ENCODE data around the gene GRIP1.

The GRIP1 gene

DNA sequence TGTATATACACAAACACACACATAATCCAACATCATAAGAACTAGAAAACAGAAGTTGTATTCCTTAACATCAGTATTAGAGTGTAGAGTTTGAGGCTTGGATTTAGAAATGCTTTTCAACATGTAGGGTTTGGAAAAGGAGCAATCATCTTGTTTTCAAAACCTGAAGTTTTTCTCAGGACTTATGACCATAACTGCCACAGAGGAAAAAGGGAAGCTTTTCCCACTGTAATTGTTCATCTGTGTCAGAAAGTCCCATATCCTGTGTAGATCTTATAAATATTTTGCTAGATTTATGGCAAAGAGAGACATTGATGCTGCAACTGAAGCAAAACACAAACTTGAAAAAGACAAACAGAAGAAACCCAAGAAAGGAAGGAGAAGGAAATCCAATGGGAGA is 115.7 kb downstream of the GRIP1 start:
- Histone ChIP-seq H3K4me2 (ENCODE audit: low read depth, low read length) (no peak overlapping the region), H3K27me3 (replicated peaks; ENCODE audit: insufficient read depth, low read length) (no peaks in the 10 kb centered on the region), H3F3A (ENCODE audit: insufficient read depth, low read length) (no peaks in the 10 kb centered on the region), H3K36me3 (replicated peaks; ENCODE audit: insufficient read depth, low read length) (no peaks in the 10 kb centered on the region), H3K9me2 (replicated peaks; ENCODE audit: insufficient read depth, low read length) (no peaks in the 10 kb centered on the region), H2AFZ (ENCODE audit: low read length) (no peak overlapping the region), H4K20me1 (ENCODE audit: insufficient read depth, low read length) (no peaks in the 10 kb centered on the region), H3K27ac (ENCODE audit: low read length) (no peak overlapping the region), H3K79me2 (ENCODE audit: low read length) (no peaks in the 10 kb centered on the region), H3K9me3 (replicated peaks; ENCODE audit: insufficient read depth, low read length) (no peaks in the 10 kb centered on the region), H3K4me3 (ENCODE audit: low read length) (no peak overlapping the region), H3K4me1 (ENCODE audit: low read length) (no peaks in the 10 kb centered on the region), H3K9ac (ENCODE audit: low read length) (no peak overlapping the region)
- TF ChIP-seq EZH2phosphoT487 (IDR thresholded peaks at IDR 0.05; ENCODE audit: low read length), result no peak
- no peak for TF ChIP-seq EZH2 (optimal IDR thresholded peaks at IDR 0.05; ENCODE audit: low read depth, low read length)
- TF ChIP-seq, protein P1, sequence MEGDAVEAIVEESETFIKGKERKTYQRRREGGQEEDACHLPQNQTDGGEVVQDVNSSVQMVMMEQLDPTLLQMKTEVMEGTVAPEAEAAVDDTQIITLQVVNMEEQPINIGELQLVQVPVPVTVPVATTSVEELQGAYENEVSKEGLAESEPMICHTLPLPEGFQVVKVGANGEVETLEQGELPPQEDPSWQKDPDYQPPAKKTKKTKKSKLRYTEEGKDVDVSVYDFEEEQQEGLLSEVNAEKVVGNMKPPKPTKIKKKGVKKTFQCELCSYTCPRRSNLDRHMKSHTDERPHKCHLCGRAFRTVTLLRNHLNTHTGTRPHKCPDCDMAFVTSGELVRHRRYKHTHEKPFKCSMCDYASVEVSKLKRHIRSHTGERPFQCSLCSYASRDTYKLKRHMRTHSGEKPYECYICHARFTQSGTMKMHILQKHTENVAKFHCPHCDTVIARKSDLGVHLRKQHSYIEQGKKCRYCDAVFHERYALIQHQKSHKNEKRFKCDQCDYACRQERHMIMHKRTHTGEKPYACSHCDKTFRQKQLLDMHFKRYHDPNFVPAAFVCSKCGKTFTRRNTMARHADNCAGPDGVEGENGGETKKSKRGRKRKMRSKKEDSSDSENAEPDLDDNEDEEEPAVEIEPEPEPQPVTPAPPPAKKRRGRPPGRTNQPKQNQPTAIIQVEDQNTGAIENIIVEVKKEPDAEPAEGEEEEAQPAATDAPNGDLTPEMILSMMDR (IDR thresholded peaks at IDR 0.05; ENCODE audit: low read length), result no peak
- DNase-seq, result no peak

DNA sequence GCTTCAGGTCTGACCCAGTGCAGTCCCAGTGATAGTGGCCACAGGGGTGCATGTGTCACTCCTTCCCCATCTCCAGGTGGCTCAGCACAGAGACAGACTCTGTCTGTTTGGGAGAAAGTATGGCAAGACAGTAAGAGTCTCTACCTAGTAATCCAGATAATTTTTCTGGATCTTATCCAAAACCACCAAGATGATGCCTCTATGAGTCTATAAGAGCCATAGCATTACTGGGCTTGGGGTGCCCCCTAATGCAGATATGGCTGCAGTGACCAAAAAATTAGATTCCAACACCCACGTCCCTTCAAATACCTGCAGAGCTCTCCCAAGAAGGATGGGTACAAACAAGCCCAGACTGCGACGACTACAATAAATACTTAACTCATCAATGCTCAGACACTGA is 123.8 kb downstream of the GRIP1 start:
- no peaks in the 10 kb centered on the region for H4K20me1 ChIP-seq (ENCODE audit: insufficient read depth, low read length)
- H3K27me3 ChIP-seq (replicated peaks; ENCODE audit: insufficient read depth, low read length), result no peaks in the 10 kb centered on the region
- H3K36me3 ChIP-seq (replicated peaks; ENCODE audit: insufficient read depth, low read length), result no peaks in the 10 kb centered on the region
- H3K79me2 ChIP-seq (ENCODE audit: low read length), result no peaks in the 10 kb centered on the region
- no peaks in the 10 kb centered on the region for H3K4me1 ChIP-seq (ENCODE audit: low read length)
- H3K9ac ChIP-seq (ENCODE audit: low read length), result no peak overlapping the region
- no peak overlapping the region for H3K4me3 ChIP-seq (ENCODE audit: low read length)
- no peak for TF ChIP-seq EZH2 (optimal IDR thresholded peaks at IDR 0.05; ENCODE audit: low read depth, low read length)
- TF ChIP-seq, protein P1 (IDR thresholded peaks at IDR 0.05; ENCODE audit: low read length), result no peak
- no peak for TF ChIP-seq EZH2phosphoT487 (IDR thresholded peaks at IDR 0.05; ENCODE audit: low read length)
- no peaks in the 10 kb centered on the region for H3K9me2 ChIP-seq (replicated peaks; ENCODE audit: insufficient read depth, low read length)
- no peak overlapping the region for H2AFZ ChIP-seq (ENCODE audit: low read length)
- H3K27ac ChIP-seq (ENCODE audit: low read length), result no peak overlapping the region
- H3K4me2 ChIP-seq (ENCODE audit: low read depth, low read length), result no peak overlapping the region
- H3F3A ChIP-seq (ENCODE audit: insufficient read depth, low read length), result no peaks in the 10 kb centered on the region
- no peak for DNase-seq
- no peaks in the 10 kb centered on the region for H3K9me3 ChIP-seq (replicated peaks; ENCODE audit: insufficient read depth, low read length)

DNA sequence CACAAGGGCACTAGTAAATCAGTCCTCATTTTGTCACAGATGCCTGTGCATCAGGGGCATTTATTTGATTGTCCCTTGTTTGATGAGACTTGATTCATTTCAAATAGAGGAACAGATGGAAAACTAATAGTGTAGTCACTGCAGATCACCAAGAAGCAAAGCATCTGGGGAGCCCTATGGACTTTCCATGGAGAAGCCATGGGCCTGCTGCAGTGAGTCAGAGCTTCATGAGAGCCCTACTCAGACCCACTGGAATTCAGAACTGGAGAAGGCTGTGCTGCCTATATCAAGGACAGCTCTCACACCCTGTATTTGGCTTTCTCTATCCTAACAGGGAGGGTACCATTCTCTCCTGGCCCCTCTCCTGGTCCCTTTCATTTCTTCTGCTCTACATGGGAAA is 126.2 kb downstream of the GRIP1 start:
- Histone ChIP-seq H3F3A (ENCODE audit: insufficient read depth, low read length) (no peaks in the 10 kb centered on the region), H3K9me2 (replicated peaks; ENCODE audit: insufficient read depth, low read length) (no peaks in the 10 kb centered on the region), H3K9ac (ENCODE audit: low read length) (no peak overlapping the region), H3K9me3 (replicated peaks; ENCODE audit: insufficient read depth, low read length) (no peaks in the 10 kb centered on the region), H3K79me2 (ENCODE audit: low read length) (no peaks in the 10 kb centered on the region), H3K27ac (ENCODE audit: low read length) (no peak overlapping the region), H3K4me1 (ENCODE audit: low read length) (no peaks in the 10 kb centered on the region), H3K4me3 (ENCODE audit: low read length) (no peak overlapping the region), H4K20me1 (ENCODE audit: insufficient read depth, low read length) (no peaks in the 10 kb centered on the region), H3K4me2 (ENCODE audit: low read depth, low read length) (no peak overlapping the region), H3K27me3 (replicated peaks; ENCODE audit: insufficient read depth, low read length) (no peaks in the 10 kb centered on the region), H3K36me3 (replicated peaks; ENCODE audit: insufficient read depth, low read length) (no peaks in the 10 kb centered on the region), H2AFZ (ENCODE audit: low read length) (no peak overlapping the region)
- no peak for TF ChIP-seq EZH2phosphoT487 (IDR thresholded peaks at IDR 0.05; ENCODE audit: low read length)
- TF ChIP-seq, protein P1 (IDR thresholded peaks at IDR 0.05; ENCODE audit: low read length), result no peak
- TF ChIP-seq EZH2 (optimal IDR thresholded peaks at IDR 0.05; ENCODE audit: low read depth, low read length), result no peak
- no peak for DNase-seq
